ENCODE measurements around the gene HSDL1. TPM values are rescaled to one million over a fixed set of nuclear protein-coding genes. Genes with fewer than 3 reads are reported as not detected.

Gene HSDL1
- total and polyA plus RNA-seq, 4 donors = 3.0 to 9.6 (median 5.3) TPM

DNA sequence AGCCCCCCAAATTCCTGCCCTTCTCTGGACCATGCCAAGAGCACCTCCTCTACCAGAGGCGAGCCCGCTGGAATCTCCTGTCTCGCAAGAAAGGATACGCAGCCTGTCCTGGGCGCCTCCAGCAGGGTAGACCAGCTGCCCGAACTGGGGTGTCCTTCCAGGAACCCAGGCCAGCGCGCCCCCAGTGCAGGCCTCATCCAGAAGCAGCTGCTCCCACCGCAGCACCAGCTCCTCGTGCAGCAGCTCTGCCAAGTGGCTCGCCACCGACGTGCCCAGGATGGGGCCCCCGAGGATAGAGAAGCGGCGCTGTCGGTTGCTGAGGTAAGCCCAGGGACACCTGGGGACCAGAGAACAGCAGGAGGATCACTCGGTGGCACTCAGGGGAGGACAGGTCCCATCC, 37.1 kb upstream of the HSDL1 start:
- Histone ChIP-seq H3K27ac (ENCODE audit: low read depth in 1 of 2, low read length in 2 of 2) (no peak overlapping the region), H3K4me1 (ENCODE audit: control insufficient read depth in 4 of 4, insufficient read depth in 4 of 4, low read length in 3 of 4) (peaks cover 0 to 20% (median 7%) of the 10 kb centered on the region in 4 donors), H3K4me3 (ENCODE audit: low read depth in 1 of 3, low read length in 3 of 3) (no peak overlapping the region), H3K9ac (ENCODE audit: low read depth in 1 of 2, low read length in 2 of 2) (no peak overlapping the region), H3K9me3 (ENCODE audit: control insufficient read depth in 4 of 4, low read length in 3 of 4) (no peaks in the 10 kb centered on the region), H3K36me3 (ENCODE audit: control insufficient read depth in 4 of 4, insufficient read depth in 3 of 4, low read depth in 1 of 4, low read length in 3 of 4) (peaks cover 9 to 53% (median 19%) of the 10 kb centered on the region in 4 donors), H3K27me3 (ENCODE audit: control insufficient read depth in 4 of 4, insufficient read depth in 4 of 4, low read length in 3 of 4) (no peaks in the 10 kb centered on the region)
- DNase-seq (ENCODE audit: low spot score) = no peak
- 97% methylated on average over 18 of the region's 18 CpGs for WGBS
- TF ChIP-seq, protein P1, sequence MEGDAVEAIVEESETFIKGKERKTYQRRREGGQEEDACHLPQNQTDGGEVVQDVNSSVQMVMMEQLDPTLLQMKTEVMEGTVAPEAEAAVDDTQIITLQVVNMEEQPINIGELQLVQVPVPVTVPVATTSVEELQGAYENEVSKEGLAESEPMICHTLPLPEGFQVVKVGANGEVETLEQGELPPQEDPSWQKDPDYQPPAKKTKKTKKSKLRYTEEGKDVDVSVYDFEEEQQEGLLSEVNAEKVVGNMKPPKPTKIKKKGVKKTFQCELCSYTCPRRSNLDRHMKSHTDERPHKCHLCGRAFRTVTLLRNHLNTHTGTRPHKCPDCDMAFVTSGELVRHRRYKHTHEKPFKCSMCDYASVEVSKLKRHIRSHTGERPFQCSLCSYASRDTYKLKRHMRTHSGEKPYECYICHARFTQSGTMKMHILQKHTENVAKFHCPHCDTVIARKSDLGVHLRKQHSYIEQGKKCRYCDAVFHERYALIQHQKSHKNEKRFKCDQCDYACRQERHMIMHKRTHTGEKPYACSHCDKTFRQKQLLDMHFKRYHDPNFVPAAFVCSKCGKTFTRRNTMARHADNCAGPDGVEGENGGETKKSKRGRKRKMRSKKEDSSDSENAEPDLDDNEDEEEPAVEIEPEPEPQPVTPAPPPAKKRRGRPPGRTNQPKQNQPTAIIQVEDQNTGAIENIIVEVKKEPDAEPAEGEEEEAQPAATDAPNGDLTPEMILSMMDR (IDR thresholded peaks at IDR 0.05; ENCODE audit: low read depth, low read length, missing input control) = no peak
- TF ChIP-seq, protein P2, sequence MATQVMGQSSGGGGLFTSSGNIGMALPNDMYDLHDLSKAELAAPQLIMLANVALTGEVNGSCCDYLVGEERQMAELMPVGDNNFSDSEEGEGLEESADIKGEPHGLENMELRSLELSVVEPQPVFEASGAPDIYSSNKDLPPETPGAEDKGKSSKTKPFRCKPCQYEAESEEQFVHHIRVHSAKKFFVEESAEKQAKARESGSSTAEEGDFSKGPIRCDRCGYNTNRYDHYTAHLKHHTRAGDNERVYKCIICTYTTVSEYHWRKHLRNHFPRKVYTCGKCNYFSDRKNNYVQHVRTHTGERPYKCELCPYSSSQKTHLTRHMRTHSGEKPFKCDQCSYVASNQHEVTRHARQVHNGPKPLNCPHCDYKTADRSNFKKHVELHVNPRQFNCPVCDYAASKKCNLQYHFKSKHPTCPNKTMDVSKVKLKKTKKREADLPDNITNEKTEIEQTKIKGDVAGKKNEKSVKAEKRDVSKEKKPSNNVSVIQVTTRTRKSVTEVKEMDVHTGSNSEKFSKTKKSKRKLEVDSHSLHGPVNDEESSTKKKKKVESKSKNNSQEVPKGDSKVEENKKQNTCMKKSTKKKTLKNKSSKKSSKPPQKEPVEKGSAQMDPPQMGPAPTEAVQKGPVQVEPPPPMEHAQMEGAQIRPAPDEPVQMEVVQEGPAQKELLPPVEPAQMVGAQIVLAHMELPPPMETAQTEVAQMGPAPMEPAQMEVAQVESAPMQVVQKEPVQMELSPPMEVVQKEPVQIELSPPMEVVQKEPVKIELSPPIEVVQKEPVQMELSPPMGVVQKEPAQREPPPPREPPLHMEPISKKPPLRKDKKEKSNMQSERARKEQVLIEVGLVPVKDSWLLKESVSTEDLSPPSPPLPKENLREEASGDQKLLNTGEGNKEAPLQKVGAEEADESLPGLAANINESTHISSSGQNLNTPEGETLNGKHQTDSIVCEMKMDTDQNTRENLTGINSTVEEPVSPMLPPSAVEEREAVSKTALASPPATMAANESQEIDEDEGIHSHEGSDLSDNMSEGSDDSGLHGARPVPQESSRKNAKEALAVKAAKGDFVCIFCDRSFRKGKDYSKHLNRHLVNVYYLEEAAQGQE (IDR thresholded peaks at IDR 0.05) = no peak
- no peak for TF ChIP-seq FOXA1 (IDR thresholded peaks at IDR 0.05)
- no peak for TF ChIP-seq GABPA (IDR thresholded peaks at IDR 0.05 in 1 of 2, conservative IDR thresholded peaks at IDR 0.05 in 1 of 2)
- no peak for TF ChIP-seq EGR1 (IDR thresholded peaks at IDR 0.05; ENCODE audit: low read depth in 2 of 2)
- TF ChIP-seq, protein P3, sequence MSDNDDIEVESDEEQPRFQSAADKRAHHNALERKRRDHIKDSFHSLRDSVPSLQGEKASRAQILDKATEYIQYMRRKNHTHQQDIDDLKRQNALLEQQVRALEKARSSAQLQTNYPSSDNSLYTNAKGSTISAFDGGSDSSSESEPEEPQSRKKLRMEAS (IDR thresholded peaks at IDR 0.05) = no peak
- TF ChIP-seq NR2F2 (IDR thresholded peaks at IDR 0.05) = no peak
- no peak for TF ChIP-seq HNF4A (conservative IDR thresholded peaks at IDR 0.05)
- no peak for TF ChIP-seq RXRA (IDR thresholded peaks at IDR 0.05)
- TF ChIP-seq FOXA2 (IDR thresholded peaks at IDR 0.05) = no peak
- TF ChIP-seq YY1 (IDR thresholded peaks at IDR 0.05) = no peak
- TF ChIP-seq SP1 (IDR thresholded peaks at IDR 0.05) = no peak
- no peak for TF ChIP-seq JUND (IDR thresholded peaks at IDR 0.05)
- TF ChIP-seq, protein P4, sequence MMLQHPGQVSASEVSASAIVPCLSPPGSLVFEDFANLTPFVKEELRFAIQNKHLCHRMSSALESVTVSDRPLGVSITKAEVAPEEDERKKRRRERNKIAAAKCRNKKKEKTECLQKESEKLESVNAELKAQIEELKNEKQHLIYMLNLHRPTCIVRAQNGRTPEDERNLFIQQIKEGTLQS (IDR thresholded peaks at IDR 0.05) = no peak
- TF ChIP-seq, protein P5, sequence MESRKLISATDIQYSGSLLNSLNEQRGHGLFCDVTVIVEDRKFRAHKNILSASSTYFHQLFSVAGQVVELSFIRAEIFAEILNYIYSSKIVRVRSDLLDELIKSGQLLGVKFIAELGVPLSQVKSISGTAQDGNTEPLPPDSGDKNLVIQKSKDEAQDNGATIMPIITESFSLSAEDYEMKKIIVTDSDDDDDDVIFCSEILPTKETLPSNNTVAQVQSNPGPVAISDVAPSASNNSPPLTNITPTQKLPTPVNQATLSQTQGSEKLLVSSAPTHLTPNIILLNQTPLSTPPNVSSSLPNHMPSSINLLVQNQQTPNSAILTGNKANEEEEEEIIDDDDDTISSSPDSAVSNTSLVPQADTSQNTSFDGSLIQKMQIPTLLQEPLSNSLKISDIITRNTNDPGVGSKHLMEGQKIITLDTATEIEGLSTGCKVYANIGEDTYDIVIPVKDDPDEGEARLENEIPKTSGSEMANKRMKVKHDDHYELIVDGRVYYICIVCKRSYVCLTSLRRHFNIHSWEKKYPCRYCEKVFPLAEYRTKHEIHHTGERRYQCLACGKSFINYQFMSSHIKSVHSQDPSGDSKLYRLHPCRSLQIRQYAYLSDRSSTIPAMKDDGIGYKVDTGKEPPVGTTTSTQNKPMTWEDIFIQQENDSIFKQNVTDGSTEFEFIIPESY (IDR thresholded peaks at IDR 0.05) = no peak
- TF ChIP-seq TAF1 (conservative IDR thresholded peaks at IDR 0.05) = no peak
